IPS DF 6.9 (cell line): ENCODE results near the gene SOX5.
"Not testable (repeated sequence)": the region's sequence is repeated elsewhere in the genome, so short reads cannot be mapped to it uniquely, and the experiment has no call there.

Source experiments
- DNase-seq: peaks from one replicate; pipeline ENCODE4 v3.0.0-alpha.2; 2013; ENCODE audit warnings: low read depth, low spot score
- H3K27ac ChIP-seq: one replicate; pipeline ENCODE4 v1.5.1; 2013; ENCODE audit warnings: low read length, control low read depth
- H3K27me3 ChIP-seq: 2 replicates; pipeline ENCODE4 v1.6.1; 2013; ENCODE audit warnings: mild to moderate bottlenecking, low read length; ENCODE audit not compliant: control insufficient read depth, insufficient read depth
- H3K36me3 ChIP-seq: 2 replicates; pipeline ENCODE4 v1.6.1; 2013; ENCODE audit warnings: low read length; ENCODE audit not compliant: control insufficient read depth, insufficient read depth
- H3K4me1 ChIP-seq: 2 replicates; pipeline ENCODE4 v1.6.1; 2013; ENCODE audit warnings: low read length; ENCODE audit not compliant: control insufficient read depth, insufficient read depth
- H3K4me3 ChIP-seq: 2 replicates; pipeline ENCODE4 v1.5.1; 2013; ENCODE audit warnings: mild to moderate bottlenecking, low read length
- H3K9me3 ChIP-seq: 2 replicates; pipeline ENCODE4 v1.6.1; 2013; ENCODE audit warnings: low read length, inconsistent platforms; ENCODE audit not compliant: control insufficient read depth, insufficient read depth
- WGBS: extraction: QIAGEN DNeasy Blood & Tissue Kit; methylation state at CpG from one replicate; pipeline ENCODE4 v1.1.7; 2013; ENCODE audit warnings: mixed read lengths, missing lambda C conversion rate; ENCODE audit not compliant: insufficient read length, insufficient coverage; 5-methylcytosine and 5-hydroxymethylcytosine counted together

SOX5 gene

GRCh38 chr12:23887055-23887835 is 62.2 kb downstream of the SOX5 start:
- DNase-seq = no peak

GRCh38 chr12:23885394-23885793 is 64.1 kb downstream of the SOX5 start:
- Histone ChIP-seq H3K27ac (no peak overlapping the region), H3K4me3 (no peak overlapping the region), H3K36me3 (no peaks in the 10 kb centered on the region), H3K27me3 (no peaks in the 10 kb centered on the region), H3K9me3 (no peaks in the 10 kb centered on the region), H3K4me1 (no peaks in the 10 kb centered on the region)
- no peak for DNase-seq
- WGBS = no CpG with 5 or more reads among the region's 2 CpGs

More at GRCh38 chr12:23887055-23887835, 62.2 kb downstream of the SOX5 start:
- Histone ChIP-seq H3K4me1 (no peaks in the 10 kb centered on the region), H3K27ac (no peak overlapping the region), H3K27me3 (no peaks in the 10 kb centered on the region), H3K36me3 (no peaks in the 10 kb centered on the region), H3K4me3 (no peak overlapping the region), H3K9me3 (no peaks in the 10 kb centered on the region)
- WGBS = no CpG with 5 or more reads among the region's 3 CpGs

- H3K4me1 ChIP-seq = no peaks in the 10 kb centered on the region
- H3K27me3 ChIP-seq = no peaks in the 10 kb centered on the region
- no peak for DNase-seq
- H3K4me3 ChIP-seq = no peak overlapping the region
- no peaks in the 10 kb centered on the region for H3K9me3 ChIP-seq
- no peaks in the 10 kb centered on the region for H3K36me3 ChIP-seq
- no peak overlapping the region for H3K27ac ChIP-seq
- WGBS = no CpG with 5 or more reads among the region's 3 CpGs
Measured at GRCh38 chr12:23884909-23885308, 64.6 kb downstream of the SOX5 start.

GRCh38 chr12:23880988-23881387 is 68.5 kb downstream of the SOX5 start:
- WGBS = no CpG with 5 or more reads among the region's 5 CpGs

GRCh38 chr12:23876618-23877017 is 72.9 kb downstream of the SOX5 start:
- not testable (repeated sequence) for H3K27ac ChIP-seq, H3K4me1 ChIP-seq, H3K27me3 ChIP-seq, H3K4me3 ChIP-seq, H3K9me3 ChIP-seq, H3K36me3 ChIP-seq, DNase-seq
- no CpG with 5 or more reads among the region's 1 CpG for WGBS

More at GRCh38 chr12:23880988-23881387, 68.5 kb downstream of the SOX5 start:
- Histone ChIP-seq H3K4me3 (no peak overlapping the region), H3K36me3 (no peaks in the 10 kb centered on the region), H3K27me3 (no peaks in the 10 kb centered on the region), H3K9me3 (no peaks in the 10 kb centered on the region), H3K27ac (no peak overlapping the region), H3K4me1 (no peaks in the 10 kb centered on the region)
- no peak for DNase-seq

- no peaks in the 10 kb centered on the region for H3K4me1 ChIP-seq
Measured at GRCh38 chr12:23867794-23868193, 81.7 kb downstream of the SOX5 start.

GRCh38 chr12:23862701-23863100 is 86.8 kb downstream of the SOX5 start:
- H3K9me3 ChIP-seq = no peaks in the 10 kb centered on the region
- H3K4me1 ChIP-seq = no peaks in the 10 kb centered on the region
- H3K27ac ChIP-seq = no peak overlapping the region
- DNase-seq = no peak
- H3K27me3 ChIP-seq = no peaks in the 10 kb centered on the region
- H3K36me3 ChIP-seq = no peaks in the 10 kb centered on the region
- WGBS = no CpG with 5 or more reads among the region's 3 CpGs
- H3K4me3 ChIP-seq = no peak overlapping the region

More at GRCh38 chr12:23867794-23868193, 81.7 kb downstream of the SOX5 start:
- DNase-seq = no peak
- Histone ChIP-seq H3K9me3 (no peaks in the 10 kb centered on the region), H3K36me3 (no peaks in the 10 kb centered on the region), H3K27me3 (no peaks in the 10 kb centered on the region), H3K27ac (no peak overlapping the region), H3K4me3 (no peak overlapping the region)

GRCh38 chr12:23860019-23860418 is 89.5 kb downstream of the SOX5 start:
- Histone ChIP-seq H3K27ac (no peak overlapping the region), H3K4me3 (no peak overlapping the region), H3K27me3 (no peaks in the 10 kb centered on the region), H3K4me1 (no peaks in the 10 kb centered on the region), H3K9me3 (no peaks in the 10 kb centered on the region), H3K36me3 (no peaks in the 10 kb centered on the region)
- no CpG with 5 or more reads among the region's 1 CpG for whole genome bisulfite sequencing
- DNase-seq = no peak

- H3K4me3 ChIP-seq = no peak overlapping the region
- DNase-seq = no peak
- no peaks in the 10 kb centered on the region for H3K27me3 ChIP-seq
- H3K9me3 ChIP-seq = no peaks in the 10 kb centered on the region
- H3K36me3 ChIP-seq = no peaks in the 10 kb centered on the region
- no peaks in the 10 kb centered on the region for H3K4me1 ChIP-seq
- no peak overlapping the region for H3K27ac ChIP-seq
Measured at GRCh38 chr12:23857178-23857577, 92.3 kb downstream of the SOX5 start.

- no peak for DNase-seq
- Histone ChIP-seq H3K4me3 (no peak overlapping the region), H3K27me3 (no peaks in the 10 kb centered on the region), H3K36me3 (no peaks in the 10 kb centered on the region), H3K27ac (no peak overlapping the region), H3K9me3 (no peaks in the 10 kb centered on the region), H3K4me1 (no peaks in the 10 kb centered on the region)
- no CpG with 5 or more reads among the region's 4 CpGs for WGBS
Measured at GRCh38 chr12:23855813-23856212, 93.7 kb downstream of the SOX5 start.

GRCh38 chr12:23854598-23854997 is 94.9 kb downstream of the SOX5 start:
- no peaks in the 10 kb centered on the region for H3K9me3 ChIP-seq
- no peaks in the 10 kb centered on the region for H3K36me3 ChIP-seq
- no peaks in the 10 kb centered on the region for H3K4me1 ChIP-seq
- H3K4me3 ChIP-seq = no peak overlapping the region
- no peak overlapping the region for H3K27ac ChIP-seq
- DNase-seq = no peak
- no peaks in the 10 kb centered on the region for H3K27me3 ChIP-seq
